Bronchial epithelial cell (primary cell): ENCODE data around the gene RALGAPA2. TPM values are rescaled to one million over a fixed set of nuclear protein-coding genes. Genes with fewer than 3 reads are reported as not detected.

Experiments
- DNase-seq: peaks from one replicate; pipeline ENCODE4 v3.0.0-alpha.2; 2010; ENCODE audit warnings: low read depth
- FAIRE-seq: peaks from 2 replicates; lab custom pipeline; 2011; peaks lifted over from hg19 to GRCh38; lab: Jason Lieb, UNC
- H3K27me3 ChIP-seq: 2 replicates; pipeline ENCODE4 v1.5.1; 2011; ENCODE audit warnings: low read length; ENCODE audit not compliant: control insufficient read depth, insufficient read depth
- H3K36me3 ChIP-seq: 2 replicates; pipeline ENCODE4 v1.5.1; 2011; ENCODE audit warnings: low read length; ENCODE audit not compliant: control insufficient read depth, insufficient read depth
- H3K4me3 ChIP-seq: 2 replicates; pipeline ENCODE4 v1.5.1; 2011; ENCODE audit warnings: mild to moderate bottlenecking, low read depth, low read length, control low read depth
- CTCF ChIP-seq: IDR thresholded peaks from 2 replicates; pipeline ENCODE4 v1.5.1; 2011; ENCODE audit warnings: mild to moderate bottlenecking, moderate library complexity, low read length, control low read depth, inconsistent platforms; ENCODE audit not compliant: insufficient read depth, severe bottlenecking
- total RNA-seq: library from RNA; depleted of rRNA; stranded (reverse); fragments of >200 nt; gene quantifications from 2 replicates; pipeline ENCODE4 v1.2.1, GENCODE V29; 2014

Gene RALGAPA2
- total RNA-seq, 1 donor from 2014 or later: 8.7 TPM

GRCh38 chr20:20741087-20742045, 28.9 kb upstream of the RALGAPA2 start:
- no peak for TF ChIP-seq CTCF
- FAIRE-seq (no peak), DNase-seq (no peak)
- Histone ChIP-seq H3K4me3 (no peak overlapping the region), H3K36me3 (no peaks in the 10 kb centered on the region), H3K27me3 (no peaks in the 10 kb centered on the region)

DNA sequence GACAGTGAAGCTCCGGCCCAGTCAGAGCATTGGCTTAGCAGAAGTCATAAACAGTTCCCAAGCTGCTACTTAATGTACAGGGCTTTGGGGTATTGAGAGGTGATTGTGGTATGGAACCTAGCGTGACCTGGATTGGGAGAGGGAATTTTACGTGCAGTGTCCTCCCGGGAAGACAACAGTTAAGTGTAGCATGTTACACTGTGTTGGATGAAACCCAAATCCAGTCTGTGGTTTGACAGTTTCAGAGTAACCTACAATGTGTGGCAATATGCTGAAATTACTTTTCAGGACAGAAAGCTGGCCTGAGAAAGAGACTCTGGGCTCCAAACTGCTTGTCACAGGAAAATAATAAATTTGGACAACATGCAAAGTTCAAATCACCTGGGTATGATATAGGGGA, 28.1 kb upstream of the RALGAPA2 start:
- Histone ChIP-seq H3K36me3 (no peaks in the 10 kb centered on the region), H3K4me3 (no peak overlapping the region), H3K27me3 (no peaks in the 10 kb centered on the region)
- no peak for DNase-seq
- no peak for TF ChIP-seq CTCF
- FAIRE-seq: no peak

DNA sequence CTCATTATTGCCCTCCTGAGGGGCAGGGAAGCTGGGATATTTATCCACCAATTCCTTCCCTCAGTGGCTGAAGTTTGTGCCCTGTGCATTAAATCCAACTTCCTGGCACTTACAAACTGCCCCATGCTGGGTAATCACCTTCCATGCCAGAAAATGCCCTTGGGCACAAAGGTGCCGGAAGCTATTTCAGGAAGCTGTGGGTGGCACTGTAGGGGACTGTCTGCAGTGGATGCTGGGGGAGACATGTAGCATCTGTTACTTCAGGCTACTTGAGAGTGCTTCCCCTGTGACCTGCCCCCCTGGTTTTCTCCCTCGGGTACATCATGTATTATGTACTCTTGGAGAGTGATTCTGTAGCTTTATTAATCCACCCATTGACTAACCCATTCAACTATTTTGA, 24.7 kb upstream of the RALGAPA2 start:
- DNase-seq (no peak), FAIRE-seq (no peak)
- Histone ChIP-seq H3K27me3 (no peaks in the 10 kb centered on the region), H3K4me3 (no peak overlapping the region), H3K36me3 (no peaks in the 10 kb centered on the region)
- no peak for TF ChIP-seq CTCF

- Histone ChIP-seq H3K4me3 (no peak overlapping the region), H3K27me3 (no peaks in the 10 kb centered on the region), H3K36me3 (no peaks in the 10 kb centered on the region)
- no peak for TF ChIP-seq CTCF
- FAIRE-seq (no peak), DNase-seq (no peak)
Observed at GRCh38 chr20:20736303-20736702, 23.9 kb upstream of the RALGAPA2 start.

GRCh38 chr20:20734475-20734948, 22.1 kb upstream of the RALGAPA2 start:
- TF ChIP-seq CTCF: no peak
- no peak for FAIRE-seq
- Histone ChIP-seq H3K36me3 (no peaks in the 10 kb centered on the region), H3K27me3 (no peaks in the 10 kb centered on the region), H3K4me3 (no peak overlapping the region)
- DNase-seq: no peak
